NCI-H524 treated with DMSO at 0.1 percent for 48 hours (cell line): ENCODE measurements around the gene VSIG1.

ENCODE experiments used
- DNase-seq: peaks from one replicate; lab custom pipeline; 2025; lab: John Stamatoyannopoulos, UW

The VSIG1 gene

DNA sequence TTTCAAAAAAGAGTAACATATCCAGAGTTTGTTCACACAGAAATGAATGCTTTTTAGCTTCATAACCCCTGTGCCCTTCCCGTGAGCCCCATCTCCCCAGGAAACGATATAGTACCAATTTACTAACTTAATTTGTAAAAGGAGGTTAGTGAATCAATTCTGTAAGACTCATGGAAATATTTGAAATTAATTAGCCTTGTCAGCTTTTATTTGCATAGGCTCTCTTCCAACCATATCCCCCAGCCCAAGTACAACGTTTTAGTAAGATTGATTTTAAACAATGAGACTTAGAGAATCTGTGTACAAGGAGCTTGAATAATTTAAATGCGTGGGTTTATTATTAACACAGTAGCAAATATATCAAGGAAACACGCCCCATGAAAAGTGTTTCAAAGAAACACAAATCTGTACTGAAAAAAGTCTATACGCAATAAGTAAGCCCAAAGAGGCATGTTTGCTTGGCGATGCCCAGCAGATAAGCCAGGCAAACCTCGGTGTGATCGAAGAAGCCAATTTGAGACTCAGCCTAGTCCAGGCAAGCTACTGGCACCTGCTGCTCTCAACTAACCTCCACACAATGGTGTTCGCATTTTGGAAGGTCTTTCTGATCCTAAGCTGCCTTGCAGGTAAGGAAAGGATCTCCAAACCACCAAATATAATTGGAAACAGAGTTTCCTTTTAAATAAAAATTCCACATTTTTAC, at the start of gene VSIG1:
TSS of gene VSIG1 (plus strand) at position 512 of the 703 bp plus-strand sequence. CDS start at position 578, 66 bp downstream.
- no peak for DNase-seq

GRCh38 chrX:107996124-107996523, 48.7 kb upstream of the VSIG1 start:
- DNase-seq: no peak

- no peak for DNase-seq
Observed at GRCh38 chrX:108000751-108001150, 44.1 kb upstream of the VSIG1 start.

GRCh38 chrX:108001218-108001814, 43.5 kb upstream of the VSIG1 start:
- DNase-seq: no peak

GRCh38 chrX:108018656-108019381, 26.0 kb upstream of the VSIG1 start:
- DNase-seq: no peak

DNA sequence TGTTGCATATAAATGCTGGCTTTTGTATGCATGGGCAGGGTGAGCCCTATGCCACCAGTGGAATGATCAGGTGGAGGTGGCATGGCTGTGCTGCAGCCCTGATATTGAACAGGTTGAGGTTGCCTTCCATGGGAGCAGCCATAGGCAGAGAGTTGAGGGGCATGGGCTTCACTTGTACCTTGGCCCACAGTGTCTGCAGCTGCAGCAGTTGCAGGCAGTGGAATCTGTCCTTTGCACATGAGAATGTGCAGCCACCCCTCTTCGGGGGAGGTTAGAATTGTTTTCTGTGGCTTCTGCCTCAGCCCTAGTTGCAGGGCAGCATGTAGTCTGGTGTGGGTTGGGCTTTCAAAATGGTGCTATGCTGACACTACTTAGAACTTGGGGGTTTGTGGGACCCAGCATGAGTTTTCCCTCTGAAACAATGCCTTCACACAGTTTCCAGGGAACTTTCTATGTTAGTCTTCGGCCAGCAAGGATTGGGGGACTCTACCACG, 25.4 kb upstream of the VSIG1 start:
- no peak for DNase-seq

- no peak for DNase-seq
Observed at GRCh38 chrX:108020631-108021030, 24.2 kb upstream of the VSIG1 start.

DNA sequence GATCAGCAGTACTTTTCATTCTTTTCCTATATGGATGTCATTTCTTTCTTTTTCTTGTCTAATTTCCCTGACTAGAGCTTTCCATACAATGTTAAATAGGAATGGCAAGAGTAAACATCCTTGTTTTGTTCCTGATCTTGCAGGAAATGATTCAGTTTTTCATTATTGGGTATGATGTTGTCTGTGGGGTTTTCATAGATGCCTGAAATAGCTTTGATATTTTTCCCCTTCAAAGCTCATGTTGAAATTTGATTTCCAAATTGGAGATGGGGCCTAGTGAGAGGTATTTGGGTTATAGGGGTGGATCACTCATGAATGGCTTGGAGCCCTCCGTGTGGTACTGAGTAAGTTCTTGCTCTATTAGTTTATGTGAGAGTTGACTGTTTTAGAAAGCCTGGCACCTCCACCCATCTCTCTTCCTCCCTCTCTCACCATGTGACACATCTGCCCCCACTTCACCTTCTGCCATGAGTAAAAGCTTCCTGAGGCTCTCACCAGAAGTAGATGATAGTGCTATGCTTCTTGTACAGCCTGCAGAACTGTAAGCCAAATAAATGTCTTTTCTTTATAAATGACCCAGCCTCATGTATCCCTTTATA, 22.3 kb upstream of the VSIG1 start:
- DNase-seq: no peak

DNA sequence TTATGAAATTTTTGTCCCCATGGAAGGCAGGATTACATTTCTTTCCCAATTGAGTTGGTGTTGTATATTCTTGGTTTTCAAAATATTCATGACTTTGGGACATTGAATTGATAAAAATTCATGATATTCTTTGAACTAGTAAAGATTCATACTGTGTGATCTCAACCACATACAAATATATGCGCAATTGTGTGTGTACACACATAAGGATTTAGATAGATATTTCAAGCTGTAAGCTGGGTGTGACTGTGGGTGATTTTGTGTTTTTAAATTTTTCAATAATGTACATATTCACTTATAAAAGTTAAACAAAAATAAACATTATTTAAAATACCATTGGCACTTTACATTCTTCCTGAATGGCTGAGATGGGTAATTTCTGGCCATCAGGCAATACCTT, 19.5 kb upstream of the VSIG1 start:
- DNase-seq: no peak

GRCh38 chrX:108025954-108026600, 18.8 kb upstream of the VSIG1 start:
- no peak for DNase-seq

- no peak for DNase-seq
Observed at GRCh38 chrX:108028854-108029253, 16.0 kb upstream of the VSIG1 start.

GRCh38 chrX:108029928-108030711, 14.7 kb upstream of the VSIG1 start:
- DNase-seq: no peak

DNA sequence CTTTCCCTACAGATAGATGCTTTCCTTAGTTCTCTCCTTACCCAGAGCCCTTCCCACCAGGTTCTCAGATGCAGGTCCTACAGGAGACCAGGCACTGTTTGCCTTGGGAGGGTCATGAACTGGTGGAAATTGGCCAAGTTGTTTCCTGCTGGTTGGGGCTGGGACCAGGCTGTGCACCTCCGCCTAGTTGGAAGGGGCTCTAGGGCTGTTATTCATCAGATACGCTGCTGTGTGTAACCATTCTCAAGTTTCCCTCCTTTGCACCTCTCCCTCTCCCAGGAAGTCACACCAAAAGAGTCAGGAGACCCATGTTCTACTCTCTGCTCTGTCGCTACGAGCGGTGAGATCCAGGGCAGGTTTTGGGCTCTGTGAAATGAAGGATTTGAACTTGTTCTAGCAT, 11.9 kb upstream of the VSIG1 start:
- no peak for DNase-seq

GRCh38 chrX:108033890-108034289, 11.0 kb upstream of the VSIG1 start:
- no peak for DNase-seq

DNA sequence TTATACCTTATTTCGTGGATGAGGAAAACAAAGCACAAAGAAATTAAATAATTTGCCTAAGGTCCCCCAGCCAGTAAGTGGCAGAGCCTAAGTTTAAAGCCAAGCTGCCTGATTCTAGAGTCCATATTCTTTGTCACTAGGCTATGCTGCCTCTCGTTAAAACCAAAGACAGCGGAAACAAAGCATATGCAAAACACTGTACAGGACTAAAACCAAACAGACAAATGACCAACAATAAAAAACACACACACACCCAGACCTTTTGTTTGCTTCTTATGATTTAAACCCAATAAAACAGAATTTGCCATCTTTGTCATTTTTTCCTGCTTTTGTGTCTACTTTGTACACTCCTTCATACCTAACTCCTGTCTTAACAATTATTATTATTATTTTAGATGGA, 10.1 kb upstream of the VSIG1 start:
- DNase-seq: no peak

GRCh38 chrX:108036298-108036973, 8.4 kb upstream of the VSIG1 start:
- no peak for DNase-seq

DNA sequence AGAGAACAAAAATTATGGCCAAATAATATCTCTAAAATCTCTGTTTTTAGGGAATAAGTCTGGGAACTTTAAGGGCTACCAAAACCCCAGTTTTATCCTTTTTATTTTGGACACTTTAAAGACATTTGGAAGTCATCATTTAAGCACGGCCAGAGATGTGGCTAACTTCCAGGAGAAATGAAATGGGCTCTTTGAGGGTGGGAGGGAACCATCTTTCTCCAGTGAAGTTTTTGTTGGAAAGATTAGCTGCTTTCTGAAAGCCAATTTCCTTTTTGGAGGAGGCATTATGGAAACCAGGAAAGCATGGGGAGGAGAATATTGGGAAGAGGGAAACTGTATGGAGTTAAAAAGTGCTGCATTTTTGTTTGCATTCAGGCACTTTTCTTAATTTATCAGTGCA, 4.8 kb downstream of the VSIG1 start:
- DNase-seq: no peak

DNA sequence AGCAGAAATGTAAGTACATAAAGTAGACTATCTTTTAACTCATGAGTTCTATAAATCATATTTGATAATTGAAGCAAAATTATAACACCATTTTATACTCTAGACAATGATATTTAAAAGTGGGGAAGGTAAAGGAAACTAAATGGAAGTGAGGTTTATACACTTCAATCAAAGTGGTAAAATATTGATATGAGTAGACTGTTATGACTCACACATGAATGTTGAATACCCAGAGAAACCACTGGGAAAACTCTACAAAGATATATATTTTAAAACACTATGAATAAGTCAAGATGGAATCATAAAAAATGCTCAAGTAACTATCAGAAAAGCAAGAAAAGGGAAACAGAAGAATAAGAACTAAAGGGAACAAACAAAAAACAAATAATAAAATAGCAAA, 8.4 kb downstream of the VSIG1 start:
- DNase-seq: no peak

GRCh38 chrX:108055546-108055945, 10.7 kb downstream of the VSIG1 start:
- DNase-seq: no peak

DNA sequence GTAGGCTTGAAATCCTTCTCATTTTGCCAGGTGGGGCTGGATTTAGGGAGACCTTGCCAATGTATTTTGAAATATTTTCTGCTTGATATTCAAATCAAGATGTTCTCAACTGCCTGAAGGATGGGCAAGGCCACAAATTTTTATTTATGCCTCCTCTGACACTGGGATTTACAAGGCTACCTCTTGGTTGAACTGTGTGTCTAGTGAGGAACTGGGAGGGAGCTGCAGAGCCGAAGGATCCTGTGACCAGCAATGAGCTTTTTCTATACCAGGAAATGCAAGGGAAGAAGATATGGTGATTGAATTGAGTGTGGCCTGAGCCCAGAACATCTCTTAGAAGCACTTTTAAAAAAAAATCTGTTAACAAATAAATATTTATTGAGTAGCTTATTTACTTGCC, 14.9 kb downstream of the VSIG1 start:
- DNase-seq: no peak

- no peak for DNase-seq
Observed at GRCh38 chrX:108064001-108064400, 19.1 kb downstream of the VSIG1 start.
